AG04449 (cell line): ENCODE results near the gene CCDC32.

Source experiments
- CTCF ChIA-PET: fragments of 350-600 bp; formaldehyde crosslinking; extraction: SDS; loops from one replicate; lab custom pipeline; 2021; ENCODE audit warnings: antibody characterized with exemption; lab: Yijun Ruan, JAX
- POLR2A ChIA-PET: fragments of 400-600, 350-600 bp; formaldehyde crosslinking; extraction: SDS; loops from one replicate; lab custom pipeline; 2020; ENCODE audit warnings: antibody characterized with exemption, inconsistent platforms; lab: Yijun Ruan, JAX
- DNase-seq: peaks from one replicate; pipeline ENCODE4 v3.0.0-alpha.2; 2010; ENCODE audit warnings: low read depth, low spot score
- H3K4me3 ChIP-seq: 2 replicates; pipeline ENCODE4 v1.5.1; 2011; ENCODE audit warnings: low read depth, mild to moderate bottlenecking, control low read depth, low read length
- TF ChIP-seq, protein P1 (sequence below): IDR thresholded peaks from one replicate; pipeline ENCODE4 v1.5.1; 2011; ENCODE audit warnings: mild to moderate bottlenecking, moderate library complexity, low read length, control low read depth, inconsistent platforms; ENCODE audit not compliant: insufficient read depth; ENCODE audit errors: missing control alignments

The CCDC32 gene

DNA sequence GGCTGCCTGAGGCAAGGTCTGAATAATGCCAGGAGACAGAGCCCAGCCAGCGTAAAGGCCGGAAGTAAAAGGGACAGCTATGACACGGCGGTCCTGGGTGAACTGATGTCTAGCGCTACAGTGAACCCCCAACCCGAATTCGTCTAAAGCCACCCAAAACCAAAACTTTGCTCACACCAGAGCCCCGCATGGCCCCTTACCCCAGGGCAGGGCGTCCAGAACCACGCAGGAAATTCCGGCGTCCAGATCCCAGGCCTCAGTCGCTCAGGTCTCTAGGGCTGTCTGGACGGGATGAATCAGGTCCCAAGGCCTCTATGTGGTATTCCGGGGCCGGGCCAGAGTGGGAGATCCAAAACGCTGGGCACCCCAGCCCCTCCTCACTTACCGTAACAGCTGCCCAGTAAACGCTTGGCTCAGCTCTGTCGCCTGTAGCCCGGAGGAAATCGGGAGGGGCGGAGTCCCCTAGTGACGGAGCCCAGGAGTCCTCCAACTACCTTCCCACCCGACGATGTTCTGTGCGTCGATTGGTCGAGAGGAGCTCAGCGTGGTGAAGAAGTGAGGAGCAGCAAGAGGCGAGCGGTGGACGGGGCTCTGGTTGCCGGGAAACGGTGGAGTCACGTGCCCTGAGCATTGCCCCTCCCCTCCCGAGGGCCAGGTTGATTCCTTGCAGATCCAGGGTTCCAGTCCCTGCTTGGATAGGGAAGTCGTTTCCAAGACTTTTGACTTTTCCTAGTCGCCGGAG, at the start of gene CCDC32:
Gene CCDC32, minus strand, starts transcription at position 452 of the 742 bp plus-strand sequence. CDS start 2,027 bp downstream, outside the sequence.
- ChIA-PET CTCF (interaction anchor here (1.6 kb wide), 2 partner anchors 10 to 25 kb away, joined by 3 to 6 read pairs; no protein-coding TSS in a partner anchor), POLR2A (interaction anchor here (1.0 kb wide), 1 partner anchor 115 kb away, joined by 3 read pairs; no protein-coding TSS in a partner anchor)
- peak within 1 kb of the TSS; percentile 90 for H3K4me3 ChIP-seq
- DNase-seq: peak; percentile 88
- TF ChIP-seq, protein P1, sequence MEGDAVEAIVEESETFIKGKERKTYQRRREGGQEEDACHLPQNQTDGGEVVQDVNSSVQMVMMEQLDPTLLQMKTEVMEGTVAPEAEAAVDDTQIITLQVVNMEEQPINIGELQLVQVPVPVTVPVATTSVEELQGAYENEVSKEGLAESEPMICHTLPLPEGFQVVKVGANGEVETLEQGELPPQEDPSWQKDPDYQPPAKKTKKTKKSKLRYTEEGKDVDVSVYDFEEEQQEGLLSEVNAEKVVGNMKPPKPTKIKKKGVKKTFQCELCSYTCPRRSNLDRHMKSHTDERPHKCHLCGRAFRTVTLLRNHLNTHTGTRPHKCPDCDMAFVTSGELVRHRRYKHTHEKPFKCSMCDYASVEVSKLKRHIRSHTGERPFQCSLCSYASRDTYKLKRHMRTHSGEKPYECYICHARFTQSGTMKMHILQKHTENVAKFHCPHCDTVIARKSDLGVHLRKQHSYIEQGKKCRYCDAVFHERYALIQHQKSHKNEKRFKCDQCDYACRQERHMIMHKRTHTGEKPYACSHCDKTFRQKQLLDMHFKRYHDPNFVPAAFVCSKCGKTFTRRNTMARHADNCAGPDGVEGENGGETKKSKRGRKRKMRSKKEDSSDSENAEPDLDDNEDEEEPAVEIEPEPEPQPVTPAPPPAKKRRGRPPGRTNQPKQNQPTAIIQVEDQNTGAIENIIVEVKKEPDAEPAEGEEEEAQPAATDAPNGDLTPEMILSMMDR: no peak

- CTCF ChIA-PET: interaction anchor here (1.4 kb wide), 1 partner anchor 10 kb away, joined by 3 read pairs; no protein-coding TSS in a partner anchor
- H3K4me3 ChIP-seq: no peak overlapping the region
- DNase-seq: no peak
- POLR2A ChIA-PET: no interaction called here
- TF ChIP-seq, protein P1: no peak
Measured at GRCh38 chr15:40613080-40613479, 48.2 kb upstream of the CCDC32 start.

DNA sequence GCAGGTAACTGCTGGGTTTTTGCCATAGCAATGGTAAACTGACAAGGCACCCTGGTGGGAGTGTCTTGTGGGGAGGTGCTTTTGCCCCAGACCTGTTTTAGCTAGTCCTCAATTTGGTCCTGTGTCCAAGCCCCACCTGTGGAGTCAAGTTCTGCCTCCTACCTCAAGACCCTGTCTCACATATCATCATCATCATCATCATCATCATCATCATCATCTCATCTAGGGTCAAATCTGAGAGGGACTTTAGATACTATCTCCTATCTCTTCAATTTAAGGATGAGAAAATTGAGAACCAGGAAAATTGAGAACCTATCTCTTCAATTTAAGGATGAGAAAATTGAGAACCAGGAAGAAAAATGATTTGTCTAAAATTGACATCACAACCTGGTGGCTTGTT, 39.1 kb upstream of the CCDC32 start:
- TF ChIP-seq, protein P1: no peak
- POLR2A ChIA-PET: no interaction called here
- DNase-seq: no peak
- no peak overlapping the region for H3K4me3 ChIP-seq
- CTCF ChIA-PET: interaction anchor here (8.2 kb wide), 1 partner anchor 15 kb away, joined by 55 read pairs; no protein-coding TSS in a partner anchor

- no peak for DNase-seq
- H3K4me3 ChIP-seq: no peak overlapping the region
- POLR2A ChIA-PET: no interaction called here
- CTCF ChIA-PET: interaction anchor here (8.2 kb wide), 1 partner anchor 12 kb away, joined by 55 read pairs; no protein-coding TSS in a partner anchor
- TF ChIP-seq, protein P1: no peak
Measured at GRCh38 chr15:40600956-40601355, 36.1 kb upstream of the CCDC32 start.

- CTCF ChIA-PET: interaction anchor here (8.2 kb wide), 1 partner anchor 9 kb away, joined by 55 read pairs; no protein-coding TSS in a partner anchor
- POLR2A ChIA-PET: interaction anchor here (0.7 kb wide), 1 partner anchor 11 kb away, joined by 6 read pairs; no protein-coding TSS in a partner anchor
- no peak for DNase-seq
- TF ChIP-seq, protein P1: no peak
- H3K4me3 ChIP-seq: no peak overlapping the region
Measured at GRCh38 chr15:40598672-40599071, 33.8 kb upstream of the CCDC32 start.

DNA sequence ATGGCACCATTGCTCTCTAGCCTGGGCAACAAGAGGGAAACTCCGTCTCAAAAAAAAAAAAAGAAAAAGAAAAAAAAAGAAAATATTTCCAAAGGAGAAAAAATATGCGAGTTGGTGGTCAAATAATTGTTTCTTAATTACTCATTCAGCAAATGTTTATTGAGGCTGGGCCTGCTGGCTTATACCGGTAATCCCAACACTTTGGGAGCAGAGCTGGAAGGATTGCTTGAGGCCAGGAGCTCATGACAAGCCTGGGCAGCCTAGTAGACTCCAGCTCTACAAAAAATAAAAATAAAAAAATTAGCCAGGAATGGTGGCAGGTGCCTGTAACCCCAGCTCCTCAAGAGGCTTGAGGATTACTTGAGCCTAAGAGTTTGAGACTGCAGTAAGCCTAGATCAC, 33.3 kb upstream of the CCDC32 start:
- H3K4me3 ChIP-seq: no peak overlapping the region
- TF ChIP-seq, protein P1: no peak
- ChIA-PET POLR2A (no interaction called here), CTCF (interaction anchor here (8.2 kb wide), 1 partner anchor 9 kb away, joined by 55 read pairs; no protein-coding TSS in a partner anchor)
- no peak for DNase-seq
